GM19468 (cell line): ENCODE data around the gene DUT.

Experiments used
- ATAC-seq: cut with Tn5 transposase; IDR thresholded peaks from one replicate; pipeline ENCODE4 v1.9.1; 2021; ENCODE audit warnings: mild to moderate bottlenecking, moderate library complexity, moderate number of reproducible peaks; ENCODE audit not compliant: unreplicated experiment; ENCODE audit errors: extremely low read depth

Gene DUT

GRCh38 chr15:48366584-48367312 is 35.5 kb downstream of the DUT start:
- no peak for ATAC-seq

- ATAC-seq = no peak
Measured at GRCh38 chr15:48367483-48367882, 36.3 kb downstream of the DUT start.

GRCh38 chr15:48370460-48370859 is 39.2 kb downstream of the DUT start:
- ATAC-seq = no peak

GRCh38 chr15:48371550-48371949 is 40.3 kb downstream of the DUT start:
- ATAC-seq = no peak

- ATAC-seq = no peak
Measured at GRCh38 chr15:48371961-48372360, 40.7 kb downstream of the DUT start.

GRCh38 chr15:48373821-48374451 is 42.7 kb downstream of the DUT start:
- ATAC-seq = no peak

- ATAC-seq = no peak
Measured at GRCh38 chr15:48374472-48374871, 43.2 kb downstream of the DUT start.

- ATAC-seq = no peak
Measured at GRCh38 chr15:48375767-48376166, 44.5 kb downstream of the DUT start.

GRCh38 chr15:48380198-48380597 is 49.0 kb downstream of the DUT start:
- ATAC-seq = no peak

- no peak for ATAC-seq
Measured at GRCh38 chr15:48381861-48382260, 50.6 kb downstream of the DUT start.

GRCh38 chr15:48383031-48383430 is 51.8 kb downstream of the DUT start:
- no peak for ATAC-seq

- ATAC-seq = no peak
Measured at GRCh38 chr15:48384616-48385015, 53.4 kb downstream of the DUT start.

- no peak for ATAC-seq
Measured at GRCh38 chr15:48385031-48385830, 54.0 kb downstream of the DUT start.

GRCh38 chr15:48388016-48388851 is 57.0 kb downstream of the DUT start:
- ATAC-seq = no peak

- ATAC-seq = no peak
Measured at GRCh38 chr15:48388910-48389309, 57.7 kb downstream of the DUT start.

GRCh38 chr15:48389691-48390143 is 58.5 kb downstream of the DUT start:
- ATAC-seq = no peak

GRCh38 chr15:48391950-48392349 is 60.7 kb downstream of the DUT start:
- no peak for ATAC-seq

- no peak for ATAC-seq
Measured at GRCh38 chr15:48392356-48392755, 61.1 kb downstream of the DUT start.
